HG03097 (cell line): Measurements from ENCODE around the gene GSK3A.

ENCODE experiments used
- ATAC-seq: cut with Tn5 transposase; IDR thresholded peaks from one replicate; pipeline ENCODE4 v1.9.1; 2021; ENCODE audit not compliant: unreplicated experiment, low FRiP score

The GSK3A gene

DNA sequence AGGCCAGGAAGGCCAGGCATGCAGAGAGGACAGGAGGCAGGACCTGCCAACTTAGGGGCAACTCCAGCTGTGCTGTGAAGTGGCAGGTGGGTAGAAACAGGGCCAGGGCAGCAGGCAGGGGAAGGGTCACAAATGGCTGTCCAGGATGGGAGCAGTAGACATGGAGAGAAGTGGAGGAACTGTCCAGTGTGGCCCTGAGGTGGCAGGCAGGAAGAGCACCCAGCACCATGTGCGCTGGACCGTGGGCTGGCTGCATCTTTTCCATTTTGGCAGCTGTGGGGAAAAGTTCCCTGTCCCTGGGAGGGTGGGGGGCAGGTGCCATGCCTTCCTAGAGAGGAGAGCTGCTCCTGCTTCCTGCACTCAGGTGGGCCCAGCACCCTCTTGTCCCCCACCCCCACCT lies 38.7 kb downstream of the GSK3A start:
- ATAC-seq: no peak

DNA sequence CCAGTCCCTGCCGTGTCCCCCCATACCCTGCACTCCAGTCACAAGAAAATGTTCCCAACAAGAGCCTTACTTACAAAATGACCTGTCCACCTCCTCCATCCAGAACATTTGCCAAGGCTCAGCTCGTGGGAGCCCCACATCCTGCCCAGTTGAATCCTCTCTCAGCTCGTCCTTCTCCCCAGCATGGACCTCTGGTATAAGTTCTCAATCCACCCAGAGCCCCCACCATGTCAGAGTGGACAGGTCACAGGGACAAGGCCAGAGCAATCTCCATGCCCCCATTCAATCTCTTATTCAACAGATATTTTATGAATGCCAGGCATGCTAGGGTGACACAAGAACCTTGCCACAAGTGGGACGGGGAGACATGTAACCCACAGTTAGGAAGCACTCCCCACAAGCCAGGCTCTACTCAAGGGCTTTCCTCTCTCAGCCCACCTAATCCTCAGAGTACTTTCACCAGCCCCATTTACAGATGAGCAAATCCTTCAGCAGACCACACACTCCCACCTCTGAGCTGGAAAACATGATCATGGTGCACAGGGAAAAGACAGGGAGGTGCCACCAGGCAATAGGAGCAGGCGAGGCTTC lies 40.0 kb downstream of the GSK3A start:
- ATAC-seq: no peak

DNA sequence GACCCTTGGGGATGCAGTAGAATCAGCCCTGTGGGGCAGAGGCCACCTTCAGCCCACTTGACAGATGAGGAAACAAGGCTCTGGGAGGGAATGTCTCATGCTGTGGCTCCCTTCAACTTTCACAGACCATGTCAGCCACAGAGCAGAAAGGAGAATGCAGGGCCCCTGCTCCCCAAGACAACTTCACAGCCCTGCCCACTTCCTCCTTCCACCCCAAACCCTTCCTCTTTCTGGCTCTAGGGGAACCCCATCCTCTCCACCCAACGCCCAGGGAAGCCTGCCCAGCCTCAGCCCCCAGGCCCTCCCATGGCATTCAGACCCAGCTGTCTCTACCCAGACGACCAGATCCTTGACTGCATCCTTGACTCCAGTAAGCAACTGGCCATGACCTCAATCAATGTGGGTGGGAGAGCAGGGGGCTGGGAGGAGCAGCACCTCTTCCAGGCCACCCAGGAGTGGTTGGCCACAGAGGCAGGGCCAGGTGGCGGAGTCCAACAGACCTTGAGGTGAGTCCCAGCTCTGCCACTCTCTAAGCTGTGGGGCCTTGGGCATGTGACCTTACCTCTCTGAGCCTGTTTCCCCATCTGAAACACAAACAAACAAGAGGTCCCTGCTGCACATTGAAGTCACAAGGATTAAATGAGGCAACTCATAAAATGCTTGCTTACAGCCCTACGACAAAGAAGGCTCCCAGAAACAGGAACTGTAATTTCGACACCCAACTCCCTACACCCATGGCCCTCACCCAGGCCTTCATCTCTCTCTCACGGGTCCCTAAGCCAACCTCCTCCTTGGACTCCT lies 40.7 kb downstream of the GSK3A start:
- ATAC-seq: no peak

DNA sequence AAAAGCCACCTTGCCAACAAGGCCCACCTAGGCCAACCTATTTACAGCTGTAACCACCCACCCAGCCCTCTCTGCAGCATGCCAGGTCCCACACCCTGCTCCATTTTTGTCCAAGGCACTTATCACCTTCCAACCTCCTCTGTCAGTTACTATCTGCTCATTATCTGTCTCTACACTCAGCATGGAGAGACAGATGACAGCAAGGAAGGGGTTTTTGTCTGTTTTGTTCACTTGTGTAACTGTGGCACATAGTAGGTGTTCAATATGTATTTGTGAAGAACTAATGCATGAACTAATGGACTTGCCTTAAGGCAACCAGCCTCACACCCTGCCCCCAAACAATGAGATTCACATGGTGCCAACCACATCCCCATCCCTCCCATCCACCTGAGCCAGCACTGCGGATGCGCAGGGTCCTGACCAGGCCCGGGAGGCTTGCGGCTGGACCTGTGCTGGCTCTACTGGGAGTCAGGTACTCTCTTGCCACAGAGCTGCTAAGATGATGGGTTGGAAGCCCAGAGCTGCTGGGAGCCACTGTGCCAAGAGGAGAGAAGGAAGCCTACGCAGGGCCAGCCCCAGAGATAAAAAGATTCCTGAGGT lies 42.2 kb downstream of the GSK3A start:
- ATAC-seq: no peak

DNA sequence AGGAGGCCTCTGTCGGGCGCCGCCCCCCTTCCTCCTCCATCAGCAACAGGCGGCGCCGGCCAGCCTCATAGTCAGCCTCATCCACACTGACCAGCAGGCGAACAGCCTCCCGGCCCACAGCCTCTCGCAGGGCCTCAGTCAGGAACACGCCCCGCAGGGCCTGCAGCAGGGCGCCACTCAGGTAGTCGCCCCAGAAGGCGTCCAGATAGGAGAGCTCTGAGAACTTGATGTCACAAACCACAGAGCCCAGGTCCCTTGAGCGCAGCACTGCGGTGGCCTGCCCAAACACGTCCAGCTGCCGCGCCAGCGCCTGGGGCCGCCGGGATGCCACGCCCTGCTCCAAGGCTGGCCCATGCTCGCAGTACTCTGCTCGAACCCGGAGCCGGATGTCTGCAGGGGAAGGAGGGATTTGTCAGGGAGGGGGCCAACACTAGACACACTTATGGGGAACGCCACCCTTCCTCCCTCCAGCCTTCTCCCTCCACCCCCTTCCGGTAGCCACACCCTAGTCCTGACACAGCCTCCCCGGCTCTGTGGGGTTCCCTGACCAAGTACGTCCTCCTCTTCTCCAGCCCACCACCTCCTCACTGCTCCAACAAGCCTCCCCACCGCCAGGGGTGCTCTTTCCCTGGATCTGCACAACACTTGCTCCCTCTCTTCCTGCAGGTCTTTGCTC lies 42.8 kb downstream of the GSK3A start:
- peak; percentile 30 for ATAC-seq

DNA sequence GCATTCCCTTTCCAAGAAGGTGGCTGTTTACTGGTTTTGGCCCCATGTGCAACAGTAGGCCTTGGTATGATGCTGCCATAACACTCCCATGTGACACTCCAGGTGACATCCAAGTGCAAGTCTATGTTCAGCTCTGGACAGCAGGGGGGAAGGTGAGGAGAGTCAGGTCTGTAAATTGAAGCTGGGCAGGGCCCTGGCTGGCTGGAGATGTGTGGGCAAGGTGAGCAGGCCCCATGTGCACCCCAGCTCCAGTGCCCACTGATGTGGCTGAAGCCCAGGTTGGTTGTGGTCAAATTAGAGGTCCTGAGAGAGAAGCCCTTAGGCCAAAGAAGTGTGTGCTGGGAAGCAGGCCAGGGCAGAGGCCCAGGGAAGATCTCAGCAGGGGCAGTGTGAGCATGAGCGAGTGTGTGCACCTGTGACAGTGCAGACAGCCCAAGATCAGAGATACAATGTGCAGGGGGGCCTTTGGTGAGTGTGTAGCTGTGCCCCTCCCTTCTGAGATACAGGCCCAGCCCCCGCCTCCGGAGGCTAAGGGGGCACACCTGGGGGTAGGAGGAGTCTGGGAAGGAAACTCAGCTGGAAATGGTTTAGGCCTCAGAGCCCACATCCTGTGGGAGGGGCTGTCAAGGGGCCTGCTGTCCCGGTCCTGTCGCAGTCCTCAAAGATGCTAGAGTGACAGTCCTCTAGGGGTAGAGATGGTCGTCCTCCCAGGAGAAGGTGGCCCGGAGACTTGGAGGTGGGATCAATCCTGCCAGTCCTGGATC lies 43.5 kb downstream of the GSK3A start:
- peak; percentile 43 for ATAC-seq

DNA sequence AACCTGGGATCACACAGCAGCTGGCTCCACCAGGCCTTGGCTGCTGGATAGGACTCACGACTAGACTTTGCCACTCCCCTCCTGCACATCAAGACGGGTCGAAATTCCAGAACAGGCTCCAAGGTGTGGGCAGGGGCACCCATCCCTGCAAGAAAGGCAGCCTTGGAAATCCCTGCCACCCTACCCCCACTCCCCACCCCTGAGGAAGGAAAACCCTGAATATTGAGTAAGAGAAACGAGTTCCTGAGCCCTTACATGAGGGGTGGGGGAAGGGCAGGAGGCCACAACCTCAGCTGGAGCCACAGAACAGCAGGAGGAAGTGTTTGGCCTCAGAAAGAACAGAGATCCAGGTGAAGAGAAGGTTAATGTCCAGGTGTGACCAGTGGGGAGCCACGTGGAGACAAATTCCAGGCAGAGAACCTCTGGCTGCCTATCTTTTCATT lies 45.0 kb downstream of the GSK3A start:
- ATAC-seq: no peak

DNA sequence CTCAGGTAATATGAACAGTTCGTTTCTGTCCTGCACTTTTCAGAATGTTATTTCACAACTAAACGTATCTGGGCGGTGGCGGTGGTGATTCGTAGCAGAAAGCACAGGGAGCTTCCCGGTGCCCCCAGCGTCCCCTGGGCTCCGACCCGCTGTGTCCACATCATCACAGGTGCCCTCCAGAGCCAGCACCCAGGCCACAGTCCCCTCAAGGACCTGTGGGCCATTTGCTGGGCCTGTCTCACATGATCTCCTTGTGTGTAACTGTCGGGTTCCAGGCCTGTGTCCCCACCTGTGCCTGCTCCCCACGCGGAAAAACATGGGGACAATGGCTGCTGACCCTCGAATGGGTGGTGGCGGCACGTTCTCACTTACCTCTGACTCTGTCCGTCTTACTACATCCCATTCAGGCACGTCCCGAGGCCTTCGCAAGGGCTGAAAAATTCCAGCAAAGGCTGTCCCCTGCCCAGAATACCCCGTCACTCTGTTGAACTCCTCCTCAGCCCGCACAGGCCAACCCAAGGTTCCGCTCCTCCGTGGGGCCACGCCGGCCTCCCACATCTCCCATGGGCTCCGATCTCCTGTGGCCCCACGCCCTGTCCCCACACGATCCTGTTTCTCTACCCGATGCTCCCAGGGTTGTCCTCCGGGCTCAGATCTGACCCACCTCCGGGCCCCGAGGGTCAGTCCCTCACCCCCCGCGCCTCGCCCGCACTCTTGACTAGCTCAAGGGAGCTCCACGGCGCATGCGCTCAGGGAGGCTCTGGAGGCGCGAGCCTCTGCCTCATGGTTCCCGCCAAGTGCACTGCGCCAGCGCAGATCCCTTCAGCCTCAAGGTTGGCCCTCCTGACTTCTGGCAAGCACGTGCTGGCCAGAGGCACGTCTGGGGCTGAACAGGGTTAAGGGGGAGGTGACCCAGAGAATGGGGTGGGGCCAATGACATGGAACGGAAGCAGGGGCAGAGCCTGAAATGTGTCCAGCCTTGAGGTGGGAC lies 46.1 kb downstream of the GSK3A start:
- ATAC-seq: no peak

DNA sequence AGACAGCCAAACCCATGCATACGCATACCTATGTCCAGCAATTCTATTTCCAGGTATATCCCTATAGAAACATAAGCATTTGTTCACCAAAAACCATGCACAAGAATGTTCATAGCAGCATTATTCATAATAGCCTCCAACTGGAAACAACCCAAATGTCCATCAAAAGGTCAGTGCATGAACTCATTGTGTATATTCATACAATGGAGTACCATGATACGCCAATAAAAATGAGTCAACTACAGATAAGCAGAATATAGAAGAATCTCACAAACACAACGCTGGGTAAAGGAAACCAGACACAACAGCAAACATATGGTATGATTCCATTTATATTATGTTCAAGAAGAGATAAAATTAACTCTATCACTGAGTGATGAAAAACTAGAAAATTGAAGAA lies 48.7 kb downstream of the GSK3A start:
- no peak for ATAC-seq

DNA sequence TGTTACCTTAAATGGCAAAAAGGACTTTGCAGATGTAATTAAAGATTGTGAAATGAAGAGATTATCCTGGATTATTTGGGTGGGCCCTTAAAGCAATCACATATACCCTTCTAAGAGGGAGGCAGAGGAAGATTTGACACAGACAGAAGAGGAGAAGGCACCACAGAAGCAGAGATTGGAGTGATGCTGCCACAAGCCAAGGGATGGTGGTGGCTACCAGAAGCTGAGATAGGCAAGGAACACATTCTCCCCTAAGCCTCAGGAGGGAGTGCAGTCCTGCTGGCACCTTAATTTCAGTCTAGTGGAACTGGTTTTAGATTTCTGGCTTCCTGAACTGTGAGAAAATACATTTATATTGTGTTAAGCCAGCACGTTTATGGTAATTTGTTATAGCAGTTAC lies 49.1 kb downstream of the GSK3A start:
- no peak for ATAC-seq

DNA sequence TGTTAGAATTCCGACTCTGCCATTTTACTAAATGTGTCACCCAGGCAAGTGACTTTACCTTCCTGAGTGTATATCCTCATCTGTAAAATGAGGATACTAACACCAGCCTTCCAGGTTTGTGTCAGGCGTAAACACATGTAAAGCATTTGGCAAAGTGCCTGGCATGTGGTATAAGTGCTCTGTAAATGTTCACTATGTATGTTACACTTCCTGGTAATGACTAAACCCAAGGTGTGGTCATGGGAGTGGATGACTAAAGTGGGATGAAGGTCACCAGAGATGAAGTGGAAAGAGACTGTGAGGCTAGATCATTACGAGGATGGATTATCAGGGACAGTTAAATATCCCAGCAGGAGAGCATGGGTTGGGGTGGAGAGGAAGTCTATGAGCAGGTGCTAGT lies 50.5 kb downstream of the GSK3A start:
- no peak for ATAC-seq

DNA sequence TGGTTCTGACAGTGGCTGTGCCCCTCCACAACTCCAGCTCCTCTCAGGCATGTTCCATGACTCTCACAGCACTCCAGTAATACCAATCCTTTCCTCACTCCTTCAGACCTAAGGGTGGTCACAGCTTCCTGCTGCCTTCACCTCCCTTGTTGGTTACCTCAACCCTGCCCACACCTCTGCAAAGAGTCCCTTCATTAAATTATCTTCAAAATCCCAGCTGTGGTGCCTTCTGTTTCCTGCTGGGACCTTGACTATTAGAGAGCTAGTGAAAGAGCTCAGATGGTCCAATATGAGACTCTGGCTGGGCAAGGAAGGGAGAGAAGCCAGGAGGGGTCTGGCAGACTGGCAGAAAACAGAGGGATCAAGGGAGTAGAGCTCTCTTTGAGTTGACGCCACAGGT lies 51.1 kb downstream of the GSK3A start:
- no peak for ATAC-seq

DNA sequence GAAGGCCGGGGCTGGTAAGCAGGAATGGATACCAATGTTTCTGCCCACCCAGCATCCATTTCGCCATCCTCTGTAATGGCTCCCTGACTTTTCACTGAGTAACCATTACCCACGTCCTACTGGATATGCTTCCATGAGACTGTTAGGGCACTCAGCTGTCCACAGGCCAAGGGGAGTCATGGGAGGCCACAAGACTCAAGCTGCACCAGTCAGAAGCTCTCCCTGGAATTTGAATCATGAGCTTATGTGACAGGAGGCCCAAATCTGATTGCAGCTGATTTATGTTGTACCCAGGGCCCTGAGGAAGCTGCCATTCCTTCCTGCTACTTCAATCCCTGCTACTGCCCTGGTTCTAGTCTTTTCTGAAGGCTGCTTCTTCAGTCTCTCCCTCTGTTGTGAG lies 53.3 kb downstream of the GSK3A start:
- no peak for ATAC-seq

DNA sequence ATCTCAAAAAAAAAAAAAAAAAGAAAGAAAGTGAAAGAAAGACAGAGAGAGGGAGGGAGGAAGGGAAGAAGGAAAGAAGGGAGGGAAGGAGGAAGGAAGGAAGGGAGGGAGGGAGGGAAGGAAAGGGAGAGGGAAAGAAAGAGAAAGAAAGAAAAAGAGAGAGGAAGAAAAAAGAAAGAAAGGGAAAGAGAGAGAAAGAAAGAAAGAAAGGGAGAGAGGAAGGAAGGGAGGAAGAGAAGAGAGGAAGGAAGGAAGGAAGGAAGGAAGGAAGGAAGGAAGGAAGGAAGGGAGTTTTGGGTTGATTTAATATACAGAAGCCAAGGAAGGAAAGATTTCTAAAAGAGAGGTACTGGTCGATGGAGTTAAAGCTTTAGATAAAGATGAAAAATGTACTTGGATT lies 53.7 kb downstream of the GSK3A start:
- ATAC-seq: no peak

DNA sequence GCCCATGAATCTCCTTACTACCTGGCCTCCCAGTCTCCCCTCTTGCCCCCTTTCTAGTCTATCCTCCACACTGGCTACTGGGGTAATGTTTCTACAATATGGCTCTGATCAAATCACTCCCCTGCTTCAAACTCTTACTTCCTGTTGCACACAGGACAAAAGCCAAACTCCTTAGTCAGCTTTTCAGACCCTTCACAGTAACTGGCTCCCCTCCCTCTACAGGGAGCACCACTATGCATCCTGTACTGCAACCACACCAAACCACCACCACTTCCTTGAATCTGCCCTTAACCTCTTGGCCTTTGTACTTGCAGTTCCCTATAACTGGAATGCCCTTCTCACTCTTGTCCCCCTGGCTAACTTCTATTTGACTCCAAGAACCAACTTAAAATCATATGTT lies 57.1 kb downstream of the GSK3A start:
- ATAC-seq: no peak

DNA sequence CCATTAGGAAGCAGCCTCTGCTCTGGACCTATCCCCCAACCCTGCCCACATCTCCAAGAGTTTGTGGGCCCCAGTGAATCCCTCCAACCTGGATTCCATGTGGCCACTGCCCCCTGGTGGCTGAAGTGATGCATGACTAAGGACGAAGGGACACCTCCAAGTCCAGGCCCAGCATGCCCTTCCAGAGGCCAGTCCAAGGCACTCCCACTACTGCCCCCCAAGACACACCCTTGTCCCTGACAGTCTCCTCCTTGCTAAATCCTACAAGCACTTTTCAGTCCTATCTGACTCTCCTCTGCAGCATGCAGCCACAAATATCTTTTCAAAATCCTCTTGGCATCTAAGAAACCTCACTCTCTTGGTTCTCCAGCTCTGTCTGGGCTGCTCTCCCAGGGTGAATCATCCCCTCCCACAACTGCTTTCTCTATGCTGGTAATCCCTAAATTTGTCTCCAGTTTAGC lies 58.0 kb downstream of the GSK3A start:
- ATAC-seq: no peak
